ENCODE results near the gene CERS2.

DNA sequence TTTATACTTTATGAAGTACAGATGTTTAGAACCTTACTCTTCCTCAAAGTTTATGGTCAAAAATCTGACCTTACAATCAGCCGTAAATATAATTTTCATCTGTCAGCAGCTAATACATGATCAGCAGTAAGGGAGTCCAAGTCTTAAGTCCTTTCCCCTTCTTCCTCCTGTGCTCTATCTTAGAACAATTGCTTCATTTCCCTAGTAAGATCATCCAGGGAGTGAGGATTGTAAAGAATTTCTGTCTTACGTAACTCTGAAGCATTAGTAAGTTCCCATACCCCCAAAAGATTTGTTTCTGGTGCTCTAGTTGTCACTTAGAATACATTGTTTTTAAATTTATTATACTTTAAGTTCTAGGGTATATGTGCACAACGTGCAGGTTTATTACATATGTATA is 46.3 kb downstream of the CERS2 start:
- TF ChIP-seq, protein P1, sequence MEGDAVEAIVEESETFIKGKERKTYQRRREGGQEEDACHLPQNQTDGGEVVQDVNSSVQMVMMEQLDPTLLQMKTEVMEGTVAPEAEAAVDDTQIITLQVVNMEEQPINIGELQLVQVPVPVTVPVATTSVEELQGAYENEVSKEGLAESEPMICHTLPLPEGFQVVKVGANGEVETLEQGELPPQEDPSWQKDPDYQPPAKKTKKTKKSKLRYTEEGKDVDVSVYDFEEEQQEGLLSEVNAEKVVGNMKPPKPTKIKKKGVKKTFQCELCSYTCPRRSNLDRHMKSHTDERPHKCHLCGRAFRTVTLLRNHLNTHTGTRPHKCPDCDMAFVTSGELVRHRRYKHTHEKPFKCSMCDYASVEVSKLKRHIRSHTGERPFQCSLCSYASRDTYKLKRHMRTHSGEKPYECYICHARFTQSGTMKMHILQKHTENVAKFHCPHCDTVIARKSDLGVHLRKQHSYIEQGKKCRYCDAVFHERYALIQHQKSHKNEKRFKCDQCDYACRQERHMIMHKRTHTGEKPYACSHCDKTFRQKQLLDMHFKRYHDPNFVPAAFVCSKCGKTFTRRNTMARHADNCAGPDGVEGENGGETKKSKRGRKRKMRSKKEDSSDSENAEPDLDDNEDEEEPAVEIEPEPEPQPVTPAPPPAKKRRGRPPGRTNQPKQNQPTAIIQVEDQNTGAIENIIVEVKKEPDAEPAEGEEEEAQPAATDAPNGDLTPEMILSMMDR (IDR thresholded peaks at IDR 0.05; ENCODE audit: insufficient read depth, low read depth, low read length): no peak
- TF ChIP-seq EZH2 (IDR thresholded peaks at IDR 0.05; ENCODE audit: insufficient read depth, low read length): no peak

Data from astrocyte (in vitro differentiated cells and primary cell).